Esophagus squamous epithelium (tissue), 4 donors: ENCODE results near the gene HIPK1.
A peak's percentile ranks its signal among the peaks of the same experiment; 100 is the strongest.

Source experiments
- CTCF ChIP-seq, 6 experiments: fragments of 450-650 bp in 4 of 6; fragments of 200-600 bp in 2 of 6; sonication (generic) in 2 of 6; IDR thresholded peaks; one replicate each; pipeline ENCODE4 v1.5.1; 2016 to 2019; ENCODE audit warnings: antibody characterized with exemption in 6 of 6, mild to moderate bottlenecking in 4 of 6, moderate library complexity in 4 of 6
- POLR2A ChIP-seq, 4 donors: fragments of 450-650 bp; IDR thresholded peaks; one replicate each; pipeline ENCODE4 v1.6.1; 2017; ENCODE audit warnings: antibody characterized with exemption in 4 of 4, mild to moderate bottlenecking in 4 of 4, moderate library complexity in 3 of 4

GRCh38 chr1:113928941-113929749, at the start of gene HIPK1:
- peak in 2 of 6 experiments; percentile 17 to 23 for TF ChIP-seq CTCF (IDR thresholded peaks at IDR 0.05)
- TF ChIP-seq POLR2A (IDR thresholded peaks at IDR 0.05): peak in 3 of 4 donors; percentile 61 to 84 (median 71)
